ENCODE measurements around the gene HTRA3. TPM values are rescaled to one million over a fixed set of nuclear protein-coding genes. Genes with fewer than 3 reads are reported as not detected.
A peak's percentile ranks its signal among the peaks of the same experiment; 100 is the strongest.

The HTRA3 gene
- total and polyA plus RNA-seq, 2 experiments from 2014 or later: 1.3 to 3.6 TPM

- no peaks in the 10 kb centered on the region for H3K79me2 ChIP-seq (replicated peaks; ENCODE audit: insufficient read depth)
- H3K27me3 ChIP-seq (ENCODE audit: insufficient read depth): no peaks in the 10 kb centered on the region
- peaks cover 3% of the 10 kb centered on the region; the same call in 1 of the 3 replicates for H3K9me3 Mint-ChIP-seq
- H3K36me3 ChIP-seq (ENCODE audit: insufficient read depth): no peaks in the 10 kb centered on the region
- H3K27ac Mint-ChIP-seq: no peak overlapping the region
- H3K27ac ChIP-seq (ENCODE audit: low read depth): no peak overlapping the region
- H3K4me1 Mint-ChIP-seq: peaks cover 6% of the 10 kb centered on the region
- H3K36me3 Mint-ChIP-seq (ENCODE audit: low read depth): no peaks in the 10 kb centered on the region
- H3K4me3 ChIP-seq: no peak overlapping the region
- TF ChIP-seq EZH2phosphoT487 (IDR thresholded peaks at IDR 0.05; ENCODE audit: unreplicated experiment) (no peak), CTCF (conservative IDR thresholded peaks at IDR 0.05; ENCODE audit: low read depth in 2 of 2) (peak; percentile 68 to 80)
- H2AFZ ChIP-seq: peak overlapping the region; percentile 90; the same call in 1 of the 2 replicates
- peak; percentile 94 for ATAC-seq
- no peak overlapping the region for H3K4me3 Mint-ChIP-seq
- peak; percentile 83 for DNase-seq (ENCODE audit: low spot score)
- no peak overlapping the region for H3K4me2 ChIP-seq
- H3K27me3 Mint-ChIP-seq (ENCODE audit: insufficient read depth, low read depth, poor library complexity): peaks cover 11% of the 10 kb centered on the region
- no peaks in the 10 kb centered on the region; the same call in 1 of the 2 replicates for H3K4me1 ChIP-seq (ENCODE audit: insufficient read depth)
- H3K9me2 ChIP-seq (ENCODE audit: insufficient read depth): no peaks in the 10 kb centered on the region
- 0 out of 2 replicates have a peak, but pooled peaks cover 3% of the 10 kb centered on the region for H3F3A ChIP-seq (replicated peaks; ENCODE audit: low read depth)
- H4K20me1 ChIP-seq (replicated peaks; ENCODE audit: insufficient read depth): no peaks in the 10 kb centered on the region
Measured at GRCh38 chr4:8342651-8343261, 73.2 kb downstream of the HTRA3 start.

- Histone ChIP-seq H3K4me2 (no peak overlapping the region), H4K20me1 (replicated peaks; ENCODE audit: insufficient read depth) (no peaks in the 10 kb centered on the region), H3K27me3 (ENCODE audit: insufficient read depth) (no peaks in the 10 kb centered on the region), H3K9me2 (ENCODE audit: insufficient read depth) (no peaks in the 10 kb centered on the region), H3K4me1 (ENCODE audit: insufficient read depth) (no peaks in the 10 kb centered on the region; the same call in 1 of the 2 replicates), H3K36me3 (ENCODE audit: insufficient read depth) (no peaks in the 10 kb centered on the region), H3K79me2 (replicated peaks; ENCODE audit: insufficient read depth) (no peaks in the 10 kb centered on the region), H3K27ac (ENCODE audit: low read depth) (no peak overlapping the region), H3K4me3 (no peak overlapping the region), H3F3A (replicated peaks; ENCODE audit: low read depth) (0 out of 2 replicates have a peak, but pooled peaks cover 3% of the 10 kb centered on the region), H2AFZ (peak overlapping the region; percentile 74; the same call in 1 of the 2 replicates)
- H3K36me3 Mint-ChIP-seq (ENCODE audit: low read depth): no peaks in the 10 kb centered on the region
- H3K27me3 Mint-ChIP-seq (ENCODE audit: insufficient read depth, low read depth, poor library complexity): peaks cover 11% of the 10 kb centered on the region
- no peak overlapping the region for H3K27ac Mint-ChIP-seq
- H3K4me1 Mint-ChIP-seq: peaks cover 6% of the 10 kb centered on the region
- H3K9me3 Mint-ChIP-seq: no peaks in the 10 kb centered on the region
- ATAC-seq (peak; percentile 15), DNase-seq (ENCODE audit: low spot score) (no peak)
- no peak overlapping the region for H3K4me3 Mint-ChIP-seq
- no peak for TF ChIP-seq CTCF (conservative IDR thresholded peaks at IDR 0.05; ENCODE audit: low read depth in 2 of 2)
- no peak for TF ChIP-seq EZH2phosphoT487 (IDR thresholded peaks at IDR 0.05; ENCODE audit: unreplicated experiment)
- no peak for TF ChIP-seq CREB1 (CRISPR knock-in tag; IDR thresholded peaks at IDR 0.05; ENCODE audit: low read depth)
- no peak for TF ChIP-seq STAT1 (IDR thresholded peaks at IDR 0.05; ENCODE audit: unreplicated experiment)
- no peak for TF ChIP-seq REST (IDR thresholded peaks at IDR 0.05; ENCODE audit: unreplicated experiment)
- no peak for TF ChIP-seq NANOG (IDR thresholded peaks at IDR 0.05; ENCODE audit: borderline replicate concordance)
- TF ChIP-seq JUNB (IDR thresholded peaks at IDR 0.05; ENCODE audit: unreplicated experiment): no peak
Measured at GRCh38 chr4:8343262-8343966, 73.9 kb downstream of the HTRA3 start.
